Measurements from ENCODE around the gene MOB2. TPM values are rescaled to one million over a fixed set of nuclear protein-coding genes. Genes with fewer than 3 reads are reported as not detected.

MOB2 gene
- polyA plus RNA-seq, 1 donor = 27.2 TPM

GRCh38 chr11:1448882-1449281 is 37.7 kb downstream of the MOB2 start:
- Histone ChIP-seq H3K4me1 (ENCODE audit: control insufficient read depth, insufficient read depth, low read length) (peaks cover 4% of the 10 kb centered on the region), H3K9me3 (ENCODE audit: control insufficient read depth, low read depth, low read length) (peaks cover 6% of the 10 kb centered on the region), H3K27me3 (ENCODE audit: control insufficient read depth, insufficient read depth, low read length) (no peaks in the 10 kb centered on the region), H3K27ac (ENCODE audit: low read length) (no peak overlapping the region), H3K4me3 (ENCODE audit: low read length) (no peak overlapping the region), H3K36me3 (ENCODE audit: control insufficient read depth, insufficient read depth, low read length) (no peaks in the 10 kb centered on the region)
- no CpG with 5 or more reads among the region's 24 CpGs for WGBS (ENCODE audit: insufficient coverage, low lambda C conversion rate)
- no peak for DNase-seq

- DNase-seq = no peak
- WGBS (ENCODE audit: insufficient coverage, low lambda C conversion rate) = no CpG with 5 or more reads among the region's 49 CpGs
- no peaks in the 10 kb centered on the region for H3K36me3 ChIP-seq (ENCODE audit: control insufficient read depth, insufficient read depth, low read length)
- no peak overlapping the region for H3K27ac ChIP-seq (ENCODE audit: low read length)
- no peak overlapping the region for H3K4me3 ChIP-seq (ENCODE audit: low read length)
- H3K27me3 ChIP-seq (ENCODE audit: control insufficient read depth, insufficient read depth, low read length) = no peaks in the 10 kb centered on the region
- no peaks in the 10 kb centered on the region for H3K4me1 ChIP-seq (ENCODE audit: control insufficient read depth, insufficient read depth, low read length)
- peaks cover 6% of the 10 kb centered on the region for H3K9me3 ChIP-seq (ENCODE audit: control insufficient read depth, low read depth, low read length)
These were observed 38.4 kb downstream of the MOB2 start for GRCh38 chr11:1447845-1448825.

GRCh38 chr11:1446623-1447022 is 40.0 kb downstream of the MOB2 start:
- no CpG with 5 or more reads among the region's 9 CpGs for WGBS (ENCODE audit: insufficient coverage, low lambda C conversion rate)
- Histone ChIP-seq H3K4me1 (ENCODE audit: control insufficient read depth, insufficient read depth, low read length) (no peaks in the 10 kb centered on the region), H3K4me3 (ENCODE audit: low read length) (no peak overlapping the region), H3K9me3 (ENCODE audit: control insufficient read depth, low read depth, low read length) (peaks cover 6% of the 10 kb centered on the region), H3K27ac (ENCODE audit: low read length) (no peak overlapping the region), H3K36me3 (ENCODE audit: control insufficient read depth, insufficient read depth, low read length) (no peaks in the 10 kb centered on the region), H3K27me3 (ENCODE audit: control insufficient read depth, insufficient read depth, low read length) (no peaks in the 10 kb centered on the region)
- no peak for DNase-seq

GRCh38 chr11:1445741-1446445 is 40.7 kb downstream of the MOB2 start:
- no peaks in the 10 kb centered on the region for H3K36me3 ChIP-seq (ENCODE audit: control insufficient read depth, insufficient read depth, low read length)
- H3K9me3 ChIP-seq (ENCODE audit: control insufficient read depth, low read depth, low read length) = peaks cover 6% of the 10 kb centered on the region
- no peak overlapping the region for H3K4me3 ChIP-seq (ENCODE audit: low read length)
- DNase-seq = no peak
- no peak overlapping the region for H3K27ac ChIP-seq (ENCODE audit: low read length)
- no CpG with 5 or more reads among the region's 30 CpGs for WGBS (ENCODE audit: insufficient coverage, low lambda C conversion rate)
- no peaks in the 10 kb centered on the region for H3K4me1 ChIP-seq (ENCODE audit: control insufficient read depth, insufficient read depth, low read length)
- no peaks in the 10 kb centered on the region for H3K27me3 ChIP-seq (ENCODE audit: control insufficient read depth, insufficient read depth, low read length)

GRCh38 chr11:1444823-1445422 is 41.7 kb downstream of the MOB2 start:
- no peak overlapping the region for H3K4me3 ChIP-seq (ENCODE audit: low read length)
- H3K27ac ChIP-seq (ENCODE audit: low read length) = no peak overlapping the region
- no peaks in the 10 kb centered on the region for H3K27me3 ChIP-seq (ENCODE audit: control insufficient read depth, insufficient read depth, low read length)
- no peaks in the 10 kb centered on the region for H3K4me1 ChIP-seq (ENCODE audit: control insufficient read depth, insufficient read depth, low read length)
- peaks cover 6% of the 10 kb centered on the region for H3K9me3 ChIP-seq (ENCODE audit: control insufficient read depth, low read depth, low read length)
- WGBS (ENCODE audit: insufficient coverage, low lambda C conversion rate) = no CpG with 5 or more reads among the region's 32 CpGs
- no peak for DNase-seq
- H3K36me3 ChIP-seq (ENCODE audit: control insufficient read depth, insufficient read depth, low read length) = no peaks in the 10 kb centered on the region

- Histone ChIP-seq H3K9me3 (ENCODE audit: control insufficient read depth, low read depth, low read length) (peaks cover 6% of the 10 kb centered on the region), H3K27me3 (ENCODE audit: control insufficient read depth, insufficient read depth, low read length) (no peaks in the 10 kb centered on the region), H3K4me1 (ENCODE audit: control insufficient read depth, insufficient read depth, low read length) (peaks cover 4% of the 10 kb centered on the region), H3K36me3 (ENCODE audit: control insufficient read depth, insufficient read depth, low read length) (no peaks in the 10 kb centered on the region), H3K27ac (ENCODE audit: low read length) (no peak overlapping the region), H3K4me3 (ENCODE audit: low read length) (no peak overlapping the region)
- DNase-seq = no peak
- no CpG with 5 or more reads among the region's 11 CpGs for WGBS (ENCODE audit: insufficient coverage, low lambda C conversion rate)
These were observed 42.3 kb downstream of the MOB2 start for GRCh38 chr11:1444321-1444720.

- Histone ChIP-seq H3K9me3 (ENCODE audit: control insufficient read depth, low read depth, low read length) (peaks cover 6% of the 10 kb centered on the region), H3K27me3 (ENCODE audit: control insufficient read depth, insufficient read depth, low read length) (no peaks in the 10 kb centered on the region), H3K4me3 (ENCODE audit: low read length) (no peak overlapping the region), H3K27ac (ENCODE audit: low read length) (no peak overlapping the region), H3K4me1 (ENCODE audit: control insufficient read depth, insufficient read depth, low read length) (peaks cover 10% of the 10 kb centered on the region), H3K36me3 (ENCODE audit: control insufficient read depth, insufficient read depth, low read length) (no peaks in the 10 kb centered on the region)
- DNase-seq = no peak
- WGBS (ENCODE audit: insufficient coverage, low lambda C conversion rate) = no CpG with 5 or more reads among the region's 9 CpGs
These were observed 42.8 kb downstream of the MOB2 start for GRCh38 chr11:1443737-1444136.

- Histone ChIP-seq H3K36me3 (ENCODE audit: control insufficient read depth, insufficient read depth, low read length) (no peaks in the 10 kb centered on the region), H3K9me3 (ENCODE audit: control insufficient read depth, low read depth, low read length) (peaks cover 6% of the 10 kb centered on the region), H3K27ac (ENCODE audit: low read length) (no peak overlapping the region), H3K27me3 (ENCODE audit: control insufficient read depth, insufficient read depth, low read length) (no peaks in the 10 kb centered on the region), H3K4me1 (ENCODE audit: control insufficient read depth, insufficient read depth, low read length) (peaks cover 18% of the 10 kb centered on the region), H3K4me3 (ENCODE audit: low read length) (no peak overlapping the region)
- no CpG with 5 or more reads among the region's 28 CpGs for WGBS (ENCODE audit: insufficient coverage, low lambda C conversion rate)
- DNase-seq = no peak
These were observed 43.7 kb downstream of the MOB2 start for GRCh38 chr11:1442807-1443366.

- H3K4me1 ChIP-seq (ENCODE audit: control insufficient read depth, insufficient read depth, low read length) = peaks cover 25% of the 10 kb centered on the region
- H3K9me3 ChIP-seq (ENCODE audit: control insufficient read depth, low read depth, low read length) = peaks cover 6% of the 10 kb centered on the region
- H3K36me3 ChIP-seq (ENCODE audit: control insufficient read depth, insufficient read depth, low read length) = no peaks in the 10 kb centered on the region
- H3K27me3 ChIP-seq (ENCODE audit: control insufficient read depth, insufficient read depth, low read length) = no peaks in the 10 kb centered on the region
- no peak for DNase-seq
- no peak overlapping the region for H3K4me3 ChIP-seq (ENCODE audit: low read length)
- no CpG with 5 or more reads among the region's 9 CpGs for WGBS (ENCODE audit: insufficient coverage, low lambda C conversion rate)
- H3K27ac ChIP-seq (ENCODE audit: low read length) = no peak overlapping the region
These were observed 44.4 kb downstream of the MOB2 start for GRCh38 chr11:1442163-1442562.

GRCh38 chr11:1440496-1440895 is 46.1 kb downstream of the MOB2 start:
- no CpG with 5 or more reads among the region's 12 CpGs for WGBS (ENCODE audit: insufficient coverage, low lambda C conversion rate)
- Histone ChIP-seq H3K27ac (ENCODE audit: low read length) (no peak overlapping the region), H3K27me3 (ENCODE audit: control insufficient read depth, insufficient read depth, low read length) (no peaks in the 10 kb centered on the region), H3K4me3 (ENCODE audit: low read length) (no peak overlapping the region), H3K9me3 (ENCODE audit: control insufficient read depth, low read depth, low read length) (peaks cover 4% of the 10 kb centered on the region), H3K4me1 (ENCODE audit: control insufficient read depth, insufficient read depth, low read length) (peaks cover 39% of the 10 kb centered on the region), H3K36me3 (ENCODE audit: control insufficient read depth, insufficient read depth, low read length) (no peaks in the 10 kb centered on the region)
- no peak for DNase-seq
